ENCODE measurements around the gene NTN1. TPM values are rescaled to one million over a fixed set of nuclear protein-coding genes. Genes with fewer than 3 reads are reported as not detected.

NTN1 gene
- total RNA-seq, 2 experiments from 2014 or later = not detected

- ATAC-seq = no peak
- peaks cover 21% of the 10 kb centered on the region for H3K27me3 Mint-ChIP-seq (ENCODE audit: low read depth)
- CTCF ChIA-PET = no interaction called here
- H3K27ac Mint-ChIP-seq = no peak overlapping the region
- POLR2A ChIA-PET = no interaction called here
- no peaks in the 10 kb centered on the region for H3K9me3 Mint-ChIP-seq (ENCODE audit: insufficient read depth)
- H3K4me1 Mint-ChIP-seq (ENCODE audit: low read depth) = no peaks in the 10 kb centered on the region
- no peaks in the 10 kb centered on the region for H3K36me3 Mint-ChIP-seq (ENCODE audit: low read depth)
- H3K4me3 Mint-ChIP-seq = no peak overlapping the region
- no peak for DNase-seq
These were observed 23.6 kb downstream of the NTN1 start for GRCh38 chr17:9044772-9045463.

GRCh38 chr17:9050801-9051401 is 29.6 kb downstream of the NTN1 start:
- no peaks in the 10 kb centered on the region for H3K36me3 Mint-ChIP-seq (ENCODE audit: low read depth)
- H3K4me1 Mint-ChIP-seq (ENCODE audit: low read depth) = no peaks in the 10 kb centered on the region
- peaks cover 5% of the 10 kb centered on the region for H3K27me3 Mint-ChIP-seq (ENCODE audit: low read depth)
- POLR2A ChIA-PET = no interaction called here
- no peak for DNase-seq
- H3K9me3 Mint-ChIP-seq (ENCODE audit: insufficient read depth) = no peaks in the 10 kb centered on the region
- ATAC-seq = no peak
- no peak overlapping the region for H3K4me3 Mint-ChIP-seq
- no peak overlapping the region for H3K27ac Mint-ChIP-seq
- CTCF ChIA-PET = no interaction called here

GRCh38 chr17:9051561-9051960 is 30.3 kb downstream of the NTN1 start:
- no peaks in the 10 kb centered on the region for H3K4me1 Mint-ChIP-seq (ENCODE audit: low read depth)
- ChIA-PET CTCF (no interaction called here), POLR2A (no interaction called here)
- H3K27me3 Mint-ChIP-seq (ENCODE audit: low read depth) = peaks cover 3% of the 10 kb centered on the region
- no peaks in the 10 kb centered on the region for H3K9me3 Mint-ChIP-seq (ENCODE audit: insufficient read depth)
- H3K27ac Mint-ChIP-seq = no peak overlapping the region
- DNase-seq (no peak), ATAC-seq (no peak)
- H3K36me3 Mint-ChIP-seq (ENCODE audit: low read depth) = no peaks in the 10 kb centered on the region
- no peak overlapping the region for H3K4me3 Mint-ChIP-seq

GRCh38 chr17:9052921-9053320 is 31.6 kb downstream of the NTN1 start:
- Mint-ChIP-seq H3K27me3 (ENCODE audit: low read depth) (no peaks in the 10 kb centered on the region), H3K36me3 (ENCODE audit: low read depth) (no peaks in the 10 kb centered on the region), H3K9me3 (ENCODE audit: insufficient read depth) (no peaks in the 10 kb centered on the region), H3K27ac (no peak overlapping the region), H3K4me1 (ENCODE audit: low read depth) (no peaks in the 10 kb centered on the region), H3K4me3 (no peak overlapping the region)
- CTCF ChIA-PET = no interaction called here
- ATAC-seq = no peak
- POLR2A ChIA-PET = no interaction called here
- no peak for DNase-seq

- DNase-seq (no peak), ATAC-seq (no peak)
- no peak overlapping the region for H3K4me3 Mint-ChIP-seq
- H3K27me3 Mint-ChIP-seq (ENCODE audit: low read depth) = no peaks in the 10 kb centered on the region
- POLR2A ChIA-PET = no interaction called here
- CTCF ChIA-PET = no interaction called here
- no peak overlapping the region for H3K27ac Mint-ChIP-seq
- no peaks in the 10 kb centered on the region for H3K36me3 Mint-ChIP-seq (ENCODE audit: low read depth)
- no peaks in the 10 kb centered on the region for H3K4me1 Mint-ChIP-seq (ENCODE audit: low read depth)
- no peaks in the 10 kb centered on the region for H3K9me3 Mint-ChIP-seq (ENCODE audit: insufficient read depth)
These were observed 32.1 kb downstream of the NTN1 start for GRCh38 chr17:9053406-9053805.

- Mint-ChIP-seq H3K27me3 (ENCODE audit: low read depth) (no peaks in the 10 kb centered on the region), H3K36me3 (ENCODE audit: low read depth) (no peaks in the 10 kb centered on the region), H3K4me1 (ENCODE audit: low read depth) (no peaks in the 10 kb centered on the region), H3K9me3 (ENCODE audit: insufficient read depth) (no peaks in the 10 kb centered on the region), H3K27ac (no peak overlapping the region), H3K4me3 (no peak overlapping the region)
- DNase-seq = no peak
- ChIA-PET CTCF (no interaction called here), POLR2A (no interaction called here)
- no peak for ATAC-seq
These were observed 33.0 kb downstream of the NTN1 start for GRCh38 chr17:9054126-9054975.

GRCh38 chr17:9055281-9055680 is 34.0 kb downstream of the NTN1 start:
- H3K27ac Mint-ChIP-seq = no peak overlapping the region
- CTCF ChIA-PET = no interaction called here
- no peak overlapping the region for H3K4me3 Mint-ChIP-seq
- H3K9me3 Mint-ChIP-seq (ENCODE audit: insufficient read depth) = no peaks in the 10 kb centered on the region
- ATAC-seq (no peak), DNase-seq (no peak)
- no peaks in the 10 kb centered on the region for H3K36me3 Mint-ChIP-seq (ENCODE audit: low read depth)
- H3K27me3 Mint-ChIP-seq (ENCODE audit: low read depth) = no peaks in the 10 kb centered on the region
- POLR2A ChIA-PET = no interaction called here
- no peaks in the 10 kb centered on the region for H3K4me1 Mint-ChIP-seq (ENCODE audit: low read depth)

GRCh38 chr17:9056566-9056965 is 35.3 kb downstream of the NTN1 start:
- no peak for DNase-seq
- no peak overlapping the region for H3K27ac Mint-ChIP-seq
- H3K4me1 Mint-ChIP-seq (ENCODE audit: low read depth) = no peaks in the 10 kb centered on the region
- ChIA-PET POLR2A (no interaction called here), CTCF (no interaction called here)
- peaks cover 3% of the 10 kb centered on the region for H3K27me3 Mint-ChIP-seq (ENCODE audit: low read depth)
- no peaks in the 10 kb centered on the region for H3K36me3 Mint-ChIP-seq (ENCODE audit: low read depth)
- no peaks in the 10 kb centered on the region for H3K9me3 Mint-ChIP-seq (ENCODE audit: insufficient read depth)
- no peak overlapping the region for H3K4me3 Mint-ChIP-seq
- no peak for ATAC-seq

- no peaks in the 10 kb centered on the region for H3K36me3 Mint-ChIP-seq (ENCODE audit: low read depth)
- H3K9me3 Mint-ChIP-seq (ENCODE audit: insufficient read depth) = no peaks in the 10 kb centered on the region
- ChIA-PET POLR2A (no interaction called here), CTCF (no interaction called here)
- DNase-seq = no peak
- H3K27ac Mint-ChIP-seq = no peak overlapping the region
- H3K27me3 Mint-ChIP-seq (ENCODE audit: low read depth) = peaks cover 3% of the 10 kb centered on the region
- no peak for ATAC-seq
- no peak overlapping the region for H3K4me3 Mint-ChIP-seq
- H3K4me1 Mint-ChIP-seq (ENCODE audit: low read depth) = no peaks in the 10 kb centered on the region
These were observed 36.0 kb downstream of the NTN1 start for GRCh38 chr17:9057310-9057709.

GRCh38 chr17:9062399-9062902 is 41.1 kb downstream of the NTN1 start:
- Mint-ChIP-seq H3K4me3 (no peak overlapping the region), H3K36me3 (ENCODE audit: low read depth) (no peaks in the 10 kb centered on the region), H3K27me3 (ENCODE audit: low read depth) (peaks cover 8% of the 10 kb centered on the region), H3K27ac (no peak overlapping the region), H3K4me1 (ENCODE audit: low read depth) (no peaks in the 10 kb centered on the region), H3K9me3 (ENCODE audit: insufficient read depth) (no peaks in the 10 kb centered on the region)
- ChIA-PET POLR2A (no interaction called here), CTCF (interaction anchor here (1.3 kb wide), 1 partner anchor 52 kb away, joined by 4 read pairs; no protein-coding TSS in a partner anchor)
- ATAC-seq = no peak
- DNase-seq = no peak

GRCh38 chr17:9064311-9064834 is 43.1 kb downstream of the NTN1 start:
- DNase-seq = no peak
- Mint-ChIP-seq H3K27me3 (ENCODE audit: low read depth) (peaks cover 8% of the 10 kb centered on the region), H3K9me3 (ENCODE audit: insufficient read depth) (no peaks in the 10 kb centered on the region), H3K27ac (no peak overlapping the region), H3K36me3 (ENCODE audit: low read depth) (no peaks in the 10 kb centered on the region), H3K4me3 (no peak overlapping the region), H3K4me1 (ENCODE audit: low read depth) (no peaks in the 10 kb centered on the region)
- no peak for ATAC-seq
- CTCF ChIA-PET = no interaction called here
- POLR2A ChIA-PET = no interaction called here

GRCh38 chr17:9071016-9071415 is 49.7 kb downstream of the NTN1 start:
- Mint-ChIP-seq H3K9me3 (ENCODE audit: insufficient read depth) (no peaks in the 10 kb centered on the region), H3K4me1 (ENCODE audit: low read depth) (no peaks in the 10 kb centered on the region), H3K4me3 (no peak overlapping the region), H3K36me3 (ENCODE audit: low read depth) (no peaks in the 10 kb centered on the region), H3K27ac (no peak overlapping the region), H3K27me3 (ENCODE audit: low read depth) (no peaks in the 10 kb centered on the region)
- no peak for DNase-seq
- ATAC-seq = no peak
- CTCF ChIA-PET = no interaction called here
- POLR2A ChIA-PET = no interaction called here

Measured in activated CD8-positive, alpha-beta T cell treated with anti-CD3 and anti-CD28 coated beads, Interleukin-2, amount 10 ng/mL, durations not matched to agents 7 days and 5 days (primary cell).